H7 (cell line): ENCODE measurements around the gene MEPCE. TPM values are rescaled to one million over a fixed set of nuclear protein-coding genes. Genes with fewer than 3 reads are reported as not detected.

Experiments
- DNase-seq: peaks from one replicate; pipeline ENCODE4 v3.0.0; 2012
- H3K27me3 ChIP-seq: 2 replicates; pipeline ENCODE4 v1.6.0; 2011; ENCODE audit warnings: mild to moderate bottlenecking, low read length; ENCODE audit not compliant: control insufficient read depth, insufficient read depth
- H3K36me3 ChIP-seq: replicated peaks from 2 replicates; pipeline ENCODE4 v1.5.1; 2011; ENCODE audit warnings: low read length; ENCODE audit not compliant: control insufficient read depth, insufficient read depth
- H3K4me3 ChIP-seq: 2 replicates; pipeline ENCODE4 v1.5.1; 2011; ENCODE audit warnings: low read depth, mild to moderate bottlenecking, control low read depth, low read length, moderate library complexity; ENCODE audit not compliant: insufficient read depth
- total RNA-seq: library from RNA; depleted of rRNA; stranded (reverse); fragments of >200 nt; shearing (Covaris generic); gene quantifications from 2 replicates; pipeline ENCODE4 v1.2.3, GENCODE V29; 2014

The MEPCE gene
- total RNA-seq, 1 experiment from 2014 or later = 47.1 TPM

DNA sequence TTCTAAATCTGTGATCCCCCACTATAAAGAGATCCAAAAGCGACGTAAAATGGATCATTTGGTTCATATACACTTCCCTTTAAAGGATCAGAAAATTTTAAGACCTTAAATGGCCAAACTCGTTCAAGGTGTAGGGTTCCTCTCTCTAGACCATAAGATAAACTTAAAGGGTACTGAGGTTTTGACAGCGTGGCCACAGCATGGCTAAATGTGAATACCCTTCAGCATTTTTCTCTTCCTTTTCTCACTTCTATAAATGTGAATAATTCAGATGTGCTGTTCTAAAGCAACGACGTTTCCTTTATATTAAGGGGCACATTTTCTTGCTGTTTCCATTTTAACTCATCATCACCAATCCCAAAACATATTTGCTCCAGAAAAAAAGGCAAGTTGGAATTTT is 6.3 kb upstream of the MEPCE start:
- no peaks in the 10 kb centered on the region for H3K36me3 ChIP-seq
- peaks cover 5% of the 10 kb centered on the region for H3K27me3 ChIP-seq
- DNase-seq = no peak
- H3K4me3 ChIP-seq = no peak overlapping the region

DNA sequence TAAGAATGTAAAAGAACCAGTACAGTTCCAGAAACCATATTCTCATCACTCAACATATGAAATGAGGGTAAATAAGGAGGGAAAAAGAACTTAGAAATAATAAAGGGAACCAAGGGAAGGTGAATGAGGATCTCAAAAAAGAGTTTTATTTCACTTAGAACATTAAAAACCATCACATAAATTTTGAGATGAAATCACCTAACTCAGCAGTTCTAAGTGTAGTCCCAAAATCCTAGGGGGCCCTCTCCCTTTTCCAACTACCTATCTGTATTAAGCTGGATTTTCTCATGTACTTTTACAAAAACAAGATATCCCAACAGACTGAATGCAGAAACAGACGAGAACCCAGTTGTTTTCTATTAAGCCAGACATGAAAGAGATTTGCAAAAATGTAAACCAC is 4.3 kb upstream of the MEPCE start:
- DNase-seq = no peak
- Histone ChIP-seq H3K27me3 (peaks cover 5% of the 10 kb centered on the region), H3K36me3 (no peaks in the 10 kb centered on the region), H3K4me3 (no peak overlapping the region)

DNA sequence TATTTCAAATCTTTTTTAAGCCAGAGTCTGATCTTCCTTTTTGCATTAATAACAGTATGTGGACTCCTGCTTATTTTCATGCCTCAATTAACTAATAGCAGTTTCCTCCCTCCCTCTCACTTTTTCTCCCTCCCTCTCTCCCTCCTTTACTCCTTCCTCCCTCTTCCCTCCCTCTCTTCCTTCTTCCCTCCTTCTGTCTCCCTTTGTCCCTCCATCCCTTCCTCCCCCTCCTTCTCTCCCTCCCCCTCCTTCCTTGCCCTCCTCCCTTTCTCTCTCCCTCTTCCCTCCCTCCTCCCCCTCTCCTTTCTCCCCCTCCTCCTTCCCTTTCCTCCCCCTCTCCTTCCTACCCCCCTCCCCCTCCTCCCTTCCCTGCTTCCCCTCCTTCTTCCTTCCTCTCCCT is 3.1 kb upstream of the MEPCE start:
- no peak for DNase-seq
- H3K36me3 ChIP-seq = no peaks in the 10 kb centered on the region; the same call in 1 of the 2 replicates
- peaks cover 5% of the 10 kb centered on the region for H3K27me3 ChIP-seq
- H3K4me3 ChIP-seq = no peak overlapping the region

DNA sequence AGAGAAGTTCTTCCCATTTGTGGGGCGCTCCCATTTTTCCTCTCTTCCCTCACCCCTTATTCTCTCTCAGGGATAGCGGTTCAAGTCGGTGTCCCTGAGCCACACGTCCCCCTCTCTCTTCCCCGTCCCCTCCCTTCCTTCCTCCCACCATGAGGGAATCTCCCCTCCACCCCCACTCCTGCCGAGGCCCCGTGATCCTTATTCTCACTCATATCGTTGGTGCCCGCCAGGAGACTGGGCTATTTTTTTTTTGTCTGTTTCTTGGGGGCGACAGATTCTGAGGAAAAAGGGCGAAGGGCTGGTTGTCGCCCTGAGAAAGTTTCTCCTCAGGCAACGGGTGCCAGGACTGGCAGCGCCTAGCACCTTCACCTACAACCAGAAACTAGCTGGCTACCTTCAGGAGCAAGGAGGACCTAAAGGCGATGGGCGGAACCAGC is 1.9 kb upstream of the MEPCE start:
- DNase-seq = no peak
- Histone ChIP-seq H3K36me3 (peaks cover 8% of the 10 kb centered on the region), H3K27me3 (peaks cover 5% of the 10 kb centered on the region), H3K4me3 (peak overlapping the region; percentile 57)

DNA sequence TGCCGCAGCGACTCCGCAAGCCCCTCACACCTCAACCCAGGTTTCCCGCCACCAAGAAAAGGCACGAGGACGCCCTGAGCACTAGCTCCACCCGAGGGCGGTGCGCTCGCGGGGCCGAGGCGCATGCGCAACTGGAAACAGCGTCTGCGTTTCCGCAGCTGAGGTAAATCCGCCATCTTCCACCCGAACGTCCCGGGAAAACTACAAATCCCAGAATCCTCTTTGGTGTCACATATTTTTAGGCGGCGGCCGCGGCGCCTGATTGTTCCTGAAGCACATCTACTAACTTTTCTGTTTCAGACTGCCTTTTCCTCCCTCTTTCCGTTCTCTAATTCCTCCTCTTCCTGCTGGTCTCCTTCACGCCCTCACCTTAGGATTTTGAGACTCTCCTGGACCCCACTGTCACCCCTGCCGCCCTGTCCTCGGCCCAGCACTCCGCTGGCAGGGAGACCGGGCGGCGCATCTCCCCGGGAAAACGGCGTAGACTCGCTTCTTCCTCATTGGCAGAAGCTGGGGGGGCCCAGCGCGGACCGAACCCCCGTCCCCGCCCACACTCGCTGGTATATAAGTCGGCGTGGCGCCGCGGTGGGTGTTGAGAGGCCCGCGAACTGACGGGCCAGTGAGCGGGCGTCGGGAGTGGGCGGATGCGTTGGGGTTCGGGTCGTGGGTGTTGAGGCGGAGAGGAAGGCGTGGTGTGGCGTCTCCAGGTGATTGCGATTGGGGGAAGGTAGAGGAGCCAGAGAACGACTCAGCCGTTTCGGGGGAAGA is 1.2 kb upstream of the MEPCE start, which contains the start of gene ZCWPW1:
ZCWPW1 (minus strand) TSS at position 505 of the 768 bp plus-strand sequence. CDS start 8,054 bp downstream, outside the sequence.
- Histone ChIP-seq H3K27me3 (peaks cover 5% of the 10 kb centered on the region), H3K4me3 (peak within 1 kb of the TSS; percentile 89), H3K36me3 (peaks cover 13% of the 10 kb centered on the region)
- DNase-seq = peak; percentile 94

DNA sequence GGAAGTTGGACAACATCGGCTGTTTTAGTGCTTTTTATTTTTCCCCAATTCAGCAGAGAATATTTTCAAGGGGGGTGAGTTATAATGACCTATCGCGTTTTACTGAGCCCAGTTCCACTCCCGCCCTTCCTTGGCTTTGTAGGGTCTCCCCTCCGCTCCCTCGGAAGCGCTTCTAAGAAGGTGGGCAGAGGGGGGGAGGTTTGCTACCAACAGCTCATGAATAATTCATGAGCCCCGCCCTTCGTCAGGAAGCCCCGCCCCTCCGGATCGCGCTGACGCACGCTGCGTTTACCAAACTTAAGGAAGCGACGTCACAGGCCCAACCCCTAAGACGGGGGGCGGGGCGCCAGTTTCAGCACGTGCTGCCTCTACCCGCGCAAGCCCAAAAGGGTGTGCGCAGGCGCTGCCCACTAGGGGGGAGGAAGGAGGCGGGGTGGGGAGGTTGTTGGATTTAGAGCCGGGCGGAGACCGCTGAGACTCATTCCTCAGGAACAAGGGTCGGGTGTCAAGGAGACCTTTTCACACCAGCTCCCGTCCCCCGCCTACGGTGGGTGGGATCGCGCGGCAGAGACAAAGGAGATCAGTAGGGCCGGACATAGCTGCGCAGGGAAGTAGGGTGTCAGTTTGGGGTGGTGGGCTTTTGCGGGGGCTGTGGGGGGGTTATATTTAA is 529 bp upstream of the MEPCE start:
- peaks cover 20% of the 10 kb centered on the region for H3K36me3 ChIP-seq
- peaks cover 5% of the 10 kb centered on the region for H3K27me3 ChIP-seq
- H3K4me3 ChIP-seq = peak overlapping the region; percentile 89
- peak; percentile 97 for DNase-seq

DNA sequence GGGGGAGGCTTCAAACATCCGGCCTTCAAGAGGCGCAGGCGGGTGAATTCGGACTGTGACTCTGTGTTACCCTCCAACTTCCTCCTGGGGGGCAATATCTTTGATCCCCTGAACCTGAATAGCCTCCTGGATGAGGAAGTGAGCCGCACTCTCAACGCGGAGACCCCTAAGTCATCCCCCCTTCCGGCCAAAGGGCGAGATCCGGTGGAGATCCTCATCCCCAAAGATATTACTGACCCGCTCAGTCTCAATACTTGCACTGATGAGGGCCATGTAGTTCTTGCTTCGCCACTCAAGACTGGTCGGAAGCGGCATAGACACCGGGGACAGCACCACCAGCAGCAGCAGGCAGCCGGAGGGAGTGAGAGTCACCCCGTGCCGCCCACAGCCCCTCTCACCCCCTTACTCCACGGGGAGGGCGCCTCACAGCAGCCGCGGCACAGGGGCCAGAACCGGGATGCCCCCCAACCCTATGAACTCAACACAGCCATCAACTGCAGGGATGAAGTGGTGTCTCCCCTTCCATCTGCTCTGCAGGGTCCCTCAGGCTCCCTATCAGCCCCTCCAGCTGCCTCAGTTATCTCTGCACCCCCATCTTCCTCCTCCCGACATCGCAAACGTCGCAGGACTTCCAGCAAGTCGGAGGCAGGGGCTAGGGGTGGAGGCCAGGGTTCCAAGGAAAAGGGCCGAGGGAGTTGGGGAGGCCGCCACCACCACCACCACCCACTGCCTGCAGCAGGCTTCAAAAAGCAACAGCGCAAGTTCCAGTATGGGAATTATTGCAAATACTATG is 1.1 kb downstream of the MEPCE start:
- peak overlapping the region; percentile 89 for H3K4me3 ChIP-seq
- DNase-seq = peak; percentile 66
- peaks cover 25% of the 10 kb centered on the region for H3K36me3 ChIP-seq
- H3K27me3 ChIP-seq = peaks cover 5% of the 10 kb centered on the region

DNA sequence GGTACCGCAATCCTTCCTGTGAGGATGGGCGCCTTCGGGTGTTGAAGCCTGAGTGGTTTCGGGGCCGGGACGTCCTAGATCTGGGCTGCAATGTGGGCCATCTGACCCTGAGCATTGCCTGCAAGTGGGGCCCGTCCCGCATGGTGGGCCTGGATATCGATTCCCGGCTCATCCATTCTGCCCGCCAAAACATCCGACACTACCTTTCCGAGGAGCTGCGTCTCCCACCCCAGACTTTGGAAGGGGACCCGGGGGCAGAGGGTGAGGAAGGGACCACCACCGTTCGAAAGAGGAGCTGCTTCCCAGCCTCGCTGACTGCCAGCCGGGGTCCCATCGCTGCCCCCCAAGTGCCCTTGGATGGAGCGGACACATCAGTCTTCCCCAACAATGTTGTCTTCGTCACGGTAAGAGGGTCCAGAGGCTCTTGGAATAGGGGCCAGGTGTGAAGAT is 1.7 kb downstream of the MEPCE start:
- DNase-seq = peak; percentile 36
- peaks cover 25% of the 10 kb centered on the region for H3K36me3 ChIP-seq
- H3K4me3 ChIP-seq = 0 out of 2 replicates have a peak overlapping the region, but pooled peaks have one; percentile 3
- H3K27me3 ChIP-seq = peaks cover 5% of the 10 kb centered on the region

DNA sequence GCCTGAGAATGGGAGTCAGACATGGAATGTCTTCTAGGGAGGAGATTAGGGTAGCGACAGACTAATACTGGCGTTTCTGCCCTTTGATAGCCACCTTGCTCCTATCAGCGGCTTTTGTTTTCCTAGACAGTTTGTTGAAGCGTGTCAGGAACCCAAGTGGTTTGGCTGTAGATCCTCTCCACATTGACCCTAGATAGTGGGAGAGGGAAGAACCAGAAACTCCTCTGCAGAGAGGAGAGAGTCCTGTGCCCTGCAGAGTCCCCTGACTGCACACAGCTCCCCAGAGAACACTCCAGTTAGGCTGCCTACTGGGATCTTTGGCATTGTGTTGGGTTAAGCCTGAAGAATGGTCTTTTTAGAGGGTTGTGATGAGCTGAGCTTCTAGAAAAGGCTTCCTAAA is 2.4 kb downstream of the MEPCE start:
- no peak overlapping the region for H3K4me3 ChIP-seq
- H3K36me3 ChIP-seq = peaks cover 25% of the 10 kb centered on the region
- DNase-seq = no peak
- peaks cover 5% of the 10 kb centered on the region for H3K27me3 ChIP-seq

DNA sequence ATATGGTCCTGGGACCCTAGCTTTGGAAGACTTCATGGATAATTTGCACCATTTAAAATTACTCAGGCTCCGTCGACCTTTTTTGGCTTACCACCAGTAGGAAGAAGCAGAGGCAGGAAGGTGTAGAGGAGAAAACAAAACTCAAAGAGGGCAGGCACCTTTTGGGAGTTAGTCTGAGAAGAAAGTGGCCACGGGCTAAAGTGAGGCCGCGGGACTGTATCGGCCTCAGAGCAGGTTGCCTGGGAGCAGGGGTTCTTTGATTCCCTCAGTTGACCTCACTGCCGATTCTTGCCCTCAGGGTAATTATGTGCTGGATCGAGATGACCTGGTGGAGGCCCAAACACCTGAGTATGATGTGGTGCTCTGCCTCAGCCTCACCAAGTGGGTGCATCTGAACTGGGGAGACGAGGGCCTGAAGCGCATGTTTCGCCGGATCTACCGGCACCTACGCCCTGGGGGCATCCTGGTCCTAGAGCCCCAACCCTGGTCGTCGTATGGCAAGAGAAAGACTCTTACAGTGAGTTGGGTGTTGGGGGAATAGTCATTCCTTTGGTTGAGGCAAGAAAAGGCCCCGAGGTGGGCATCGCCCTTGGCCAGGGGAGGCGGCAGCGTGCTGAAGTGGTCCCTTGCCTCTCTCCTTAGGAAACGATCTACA is 3.1 kb downstream of the MEPCE start:
- DNase-seq = peak; percentile 17
- Histone ChIP-seq H3K4me3 (no peak overlapping the region), H3K36me3 (peaks cover 25% of the 10 kb centered on the region), H3K27me3 (peaks cover 2% of the 10 kb centered on the region)

DNA sequence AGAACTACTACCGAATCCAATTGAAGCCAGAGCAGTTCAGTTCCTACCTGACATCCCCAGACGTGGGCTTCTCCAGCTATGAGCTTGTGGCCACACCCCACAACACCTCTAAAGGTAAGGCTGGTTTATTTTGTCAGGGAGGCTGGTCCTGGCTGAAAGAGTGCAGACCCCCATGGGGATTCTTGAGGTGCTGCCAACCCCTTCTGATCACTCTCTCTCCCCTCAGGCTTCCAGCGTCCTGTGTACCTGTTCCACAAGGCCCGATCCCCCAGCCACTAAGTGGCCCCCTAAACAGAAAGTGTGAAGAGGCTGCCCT is 3.6 kb downstream of the MEPCE start:
- DNase-seq = no peak
- Histone ChIP-seq H3K36me3 (peaks cover 25% of the 10 kb centered on the region), H3K27me3 (no peaks in the 10 kb centered on the region), H3K4me3 (no peak overlapping the region)

DNA sequence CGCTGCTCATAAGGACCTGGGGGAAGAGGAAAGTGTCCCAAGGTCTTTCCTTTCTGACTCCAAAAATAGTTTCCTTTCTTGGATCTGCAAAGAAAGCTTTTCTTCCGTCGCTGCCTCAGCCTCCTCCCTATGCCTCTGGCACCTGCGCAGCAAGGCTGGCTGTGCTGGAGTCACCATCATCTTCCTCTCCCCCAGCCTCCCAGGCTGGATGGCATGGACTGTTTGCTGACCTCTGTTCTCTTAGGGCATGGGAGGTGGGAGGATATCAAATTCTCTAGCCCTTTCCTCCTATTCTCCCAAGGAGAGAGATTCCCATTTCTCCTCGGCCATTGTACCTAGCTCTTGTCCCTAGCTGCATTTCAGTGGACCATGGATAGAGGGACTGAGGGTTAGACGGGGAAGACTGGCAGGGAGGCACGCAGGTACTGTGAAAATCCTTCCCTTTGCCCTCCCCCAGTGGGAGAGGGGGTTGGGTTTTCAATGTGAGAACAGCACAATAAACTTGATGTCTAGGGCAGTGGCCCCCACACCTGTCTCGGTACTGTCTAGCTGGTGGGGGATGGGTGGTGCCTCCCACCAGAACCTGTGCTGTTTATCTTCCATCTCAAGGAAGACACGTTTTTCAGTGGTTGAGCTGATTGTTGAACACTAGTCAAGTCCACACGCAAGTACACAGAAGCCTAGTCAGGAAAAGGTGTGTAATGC is 4.1 kb downstream of the MEPCE start:
- no peak for DNase-seq
- Histone ChIP-seq H3K4me3 (no peak overlapping the region), H3K36me3 (peaks cover 25% of the 10 kb centered on the region), H3K27me3 (no peaks in the 10 kb centered on the region)

DNA sequence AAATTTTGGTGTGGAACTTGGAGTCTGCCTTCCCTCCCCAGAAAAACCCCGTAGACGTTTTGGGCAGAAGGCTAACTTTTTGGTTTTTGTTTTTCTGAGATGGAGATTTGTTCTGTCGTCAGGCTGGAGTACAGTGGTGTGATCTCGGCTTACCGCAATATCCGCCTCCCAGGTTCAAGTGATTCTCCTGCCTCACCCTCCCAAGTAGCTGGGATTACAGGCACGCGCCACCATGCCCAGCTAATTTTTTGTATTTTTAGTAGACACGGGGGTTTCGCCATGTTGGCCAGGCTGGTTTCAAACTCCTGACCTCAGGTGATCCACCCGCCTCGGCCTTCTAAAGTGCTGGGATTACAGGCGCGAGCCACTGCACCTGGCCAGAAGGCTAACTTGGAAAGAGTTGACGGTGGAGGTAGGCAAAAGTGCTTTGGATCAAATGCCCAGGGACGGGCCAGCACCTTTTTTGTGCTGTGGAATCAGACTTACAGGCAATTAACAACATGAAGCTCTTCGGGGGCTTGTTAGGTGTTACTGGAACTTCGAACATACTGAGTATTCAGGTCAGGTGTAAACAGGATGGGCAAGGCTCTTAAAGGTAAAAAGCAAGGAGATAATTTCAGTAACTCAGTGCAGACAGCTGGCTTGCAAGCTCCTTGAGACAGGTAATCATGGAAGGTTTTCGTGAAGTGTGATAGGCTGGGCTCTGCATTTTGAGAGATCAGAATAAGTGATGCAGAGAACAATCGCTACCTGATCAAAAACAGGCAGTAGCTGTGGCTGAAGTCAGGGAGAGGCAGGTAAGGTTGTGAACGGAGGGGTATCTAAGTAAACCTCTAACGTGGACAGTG is 4.9 kb downstream of the MEPCE start:
- Histone ChIP-seq H3K4me3 (peak overlapping the region; percentile 96), H3K36me3 (peaks cover 25% of the 10 kb centered on the region), H3K27me3 (no peaks in the 10 kb centered on the region)
- DNase-seq = no peak
